HG03520 (cell line): ENCODE data around the gene ALOX12.
"Not testable (repeated sequence)": the region's sequence is repeated elsewhere in the genome, so short reads cannot be mapped to it uniquely, and the experiment has no call there.

Source experiments
- ATAC-seq: cut with Tn5 transposase; IDR thresholded peaks from one replicate; pipeline ENCODE4 v1.9.1; 2021; ENCODE audit warnings: mild to moderate bottlenecking, moderate library complexity; ENCODE audit not compliant: unreplicated experiment

The ALOX12 gene, protein sequence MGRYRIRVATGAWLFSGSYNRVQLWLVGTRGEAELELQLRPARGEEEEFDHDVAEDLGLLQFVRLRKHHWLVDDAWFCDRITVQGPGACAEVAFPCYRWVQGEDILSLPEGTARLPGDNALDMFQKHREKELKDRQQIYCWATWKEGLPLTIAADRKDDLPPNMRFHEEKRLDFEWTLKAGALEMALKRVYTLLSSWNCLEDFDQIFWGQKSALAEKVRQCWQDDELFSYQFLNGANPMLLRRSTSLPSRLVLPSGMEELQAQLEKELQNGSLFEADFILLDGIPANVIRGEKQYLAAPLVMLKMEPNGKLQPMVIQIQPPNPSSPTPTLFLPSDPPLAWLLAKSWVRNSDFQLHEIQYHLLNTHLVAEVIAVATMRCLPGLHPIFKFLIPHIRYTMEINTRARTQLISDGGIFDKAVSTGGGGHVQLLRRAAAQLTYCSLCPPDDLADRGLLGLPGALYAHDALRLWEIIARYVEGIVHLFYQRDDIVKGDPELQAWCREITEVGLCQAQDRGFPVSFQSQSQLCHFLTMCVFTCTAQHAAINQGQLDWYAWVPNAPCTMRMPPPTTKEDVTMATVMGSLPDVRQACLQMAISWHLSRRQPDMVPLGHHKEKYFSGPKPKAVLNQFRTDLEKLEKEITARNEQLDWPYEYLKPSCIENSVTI

DNA sequence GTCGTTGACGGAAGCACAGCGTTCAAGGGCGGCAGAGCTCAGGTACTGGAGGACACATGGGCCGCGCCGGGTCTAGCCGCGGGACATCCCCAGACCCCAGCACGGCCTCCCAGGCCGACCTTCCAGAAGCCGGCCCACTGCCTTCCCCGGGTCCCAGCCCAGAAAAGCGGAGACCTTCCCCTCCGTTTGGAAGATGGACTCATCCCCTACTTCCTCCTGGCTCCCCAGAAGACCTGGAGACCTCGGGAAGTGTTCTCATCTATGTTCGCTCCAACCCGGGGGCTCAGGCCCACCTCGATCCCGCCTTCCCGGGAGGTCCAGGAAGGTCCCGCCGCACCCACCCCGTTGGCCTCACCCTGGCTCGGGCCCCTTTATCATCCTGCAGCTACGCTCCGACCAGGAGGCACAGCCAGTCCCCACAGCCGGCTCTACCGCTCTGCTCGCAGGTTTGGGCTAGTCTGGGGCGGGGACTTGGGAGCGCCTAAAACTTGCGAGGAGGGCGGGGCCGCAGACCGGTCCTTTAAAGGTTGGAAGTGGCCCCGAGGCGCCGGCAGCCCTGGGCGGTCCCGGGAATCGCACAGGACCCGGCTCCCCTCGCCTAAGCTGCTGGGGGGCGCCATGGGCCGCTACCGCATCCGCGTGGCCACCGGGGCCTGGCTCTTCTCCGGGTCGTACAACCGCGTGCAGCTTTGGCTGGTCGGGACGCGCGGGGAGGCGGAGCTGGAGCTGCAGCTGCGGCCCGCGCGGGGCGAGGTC is at the start of gene ALOX12:
Gene ALOX12, plus strand, starts transcription at position 550 of the 756 bp plus-strand sequence. Its CDS starts 69 bp downstream, at position 619.
- ATAC-seq, result no peak

DNA sequence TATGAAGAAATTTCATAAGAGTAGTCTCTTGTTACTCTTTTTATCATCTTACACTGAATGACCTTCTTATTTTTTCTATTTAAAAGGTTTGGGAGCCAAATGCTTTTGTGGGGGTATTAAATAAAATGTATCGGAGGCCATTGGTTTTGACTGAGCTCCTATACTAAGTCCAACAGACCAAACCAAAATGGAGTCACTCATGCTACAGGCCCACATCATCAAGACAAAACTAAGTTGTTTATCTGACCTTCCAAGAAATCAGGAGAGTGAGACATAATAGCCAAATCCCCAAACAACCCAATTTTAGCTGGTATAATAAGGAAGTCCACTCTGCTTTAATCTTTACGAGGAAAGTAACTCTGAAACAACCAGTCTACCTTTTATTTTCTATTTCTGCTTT is 48.1 kb upstream of the ALOX12 start:
- no peak for ATAC-seq

DNA sequence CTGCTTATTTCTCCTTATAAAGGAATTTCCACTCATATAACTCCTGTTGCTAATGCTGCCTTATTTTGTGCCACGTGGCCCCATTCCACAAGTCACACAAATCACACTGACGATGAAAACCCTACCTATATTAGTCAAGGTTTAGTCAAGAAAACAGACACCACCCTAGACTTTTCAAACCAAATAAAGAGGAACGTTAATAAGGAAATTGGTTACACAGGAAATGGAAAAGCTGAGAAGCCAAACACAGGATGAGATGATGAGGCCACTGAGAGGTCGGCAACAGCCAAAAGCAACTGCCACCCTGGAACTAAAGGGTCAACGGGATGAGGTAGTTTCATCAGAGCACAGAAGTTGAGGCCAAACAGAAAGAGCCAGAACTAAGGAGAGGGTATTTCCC is 47.3 kb upstream of the ALOX12 start:
- no peak for ATAC-seq

DNA sequence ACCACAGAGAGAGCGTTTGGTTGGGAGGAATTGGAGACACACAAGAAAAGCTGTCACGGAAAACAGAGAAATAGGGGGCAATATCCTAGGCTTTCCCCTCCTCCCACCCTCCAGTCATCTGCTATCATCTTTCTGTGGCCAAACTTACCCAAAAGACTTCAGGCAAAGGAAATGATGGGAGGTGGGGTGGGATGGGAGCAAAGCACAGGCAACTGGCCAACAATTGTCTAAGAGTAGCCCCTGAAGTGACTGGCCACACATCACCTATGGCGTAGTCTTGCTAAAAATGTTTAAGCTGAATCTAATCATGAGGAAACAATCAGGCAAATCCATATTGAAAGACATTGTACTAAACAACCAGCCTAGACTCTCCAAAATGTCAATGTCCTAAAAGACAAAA is 46.9 kb upstream of the ALOX12 start:
- no peak for ATAC-seq

DNA sequence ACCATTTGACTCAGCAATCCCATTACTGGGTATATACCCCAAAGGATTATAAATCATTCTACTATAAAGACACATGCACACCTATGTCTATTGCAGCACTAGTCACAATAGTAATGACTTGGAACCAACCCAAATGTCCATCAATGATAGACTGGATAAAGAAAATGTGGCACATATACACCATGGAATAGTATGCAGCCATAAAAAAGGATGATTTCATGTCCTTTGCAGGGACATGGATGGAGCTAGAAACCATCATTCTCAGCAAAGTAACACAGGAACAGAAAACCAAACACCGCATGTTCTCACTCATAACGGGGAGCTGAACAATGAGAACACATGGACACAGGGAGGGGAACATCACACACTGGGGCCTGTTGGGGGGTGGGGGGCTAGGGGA is 44.9 kb upstream of the ALOX12 start:
- not testable (repeated sequence) for ATAC-seq

DNA sequence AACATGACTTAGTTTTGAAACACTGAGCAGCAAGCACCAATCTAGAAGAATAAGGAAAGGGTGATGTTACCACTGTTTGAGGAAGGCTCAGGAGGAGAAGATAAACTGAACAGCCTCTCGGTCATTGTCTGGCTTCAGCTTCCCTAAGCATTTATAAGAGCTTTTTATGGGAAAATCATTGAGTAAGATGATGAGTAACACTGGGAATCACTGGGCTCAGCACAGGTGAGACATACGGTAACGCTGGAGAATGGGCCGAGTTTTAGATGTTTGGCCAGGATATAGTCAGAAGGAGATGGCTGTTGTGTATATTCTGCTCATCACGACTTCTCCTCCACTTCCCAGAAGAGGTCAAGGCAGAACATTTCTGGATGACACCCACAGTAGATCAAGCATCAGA is 42.2 kb upstream of the ALOX12 start:
- no peak for ATAC-seq

DNA sequence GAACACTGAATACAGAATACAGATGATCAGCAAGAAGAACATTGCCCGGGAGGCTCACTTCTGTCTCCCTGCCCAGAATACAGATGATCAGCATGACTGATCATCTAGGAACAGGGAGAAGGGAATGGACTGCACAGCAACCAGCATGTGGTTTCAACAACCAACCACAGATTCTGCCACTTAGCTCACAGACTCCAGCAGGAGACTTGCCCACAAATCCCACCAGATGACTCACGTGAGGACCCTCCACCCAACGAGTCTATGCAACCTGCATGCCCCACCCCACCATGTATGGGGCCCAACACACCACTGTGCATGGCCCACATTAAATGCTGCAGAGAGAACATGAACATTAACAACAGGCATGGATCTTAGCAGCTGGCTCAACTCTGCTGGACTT is 36.1 kb upstream of the ALOX12 start:
- ATAC-seq, result no peak

DNA sequence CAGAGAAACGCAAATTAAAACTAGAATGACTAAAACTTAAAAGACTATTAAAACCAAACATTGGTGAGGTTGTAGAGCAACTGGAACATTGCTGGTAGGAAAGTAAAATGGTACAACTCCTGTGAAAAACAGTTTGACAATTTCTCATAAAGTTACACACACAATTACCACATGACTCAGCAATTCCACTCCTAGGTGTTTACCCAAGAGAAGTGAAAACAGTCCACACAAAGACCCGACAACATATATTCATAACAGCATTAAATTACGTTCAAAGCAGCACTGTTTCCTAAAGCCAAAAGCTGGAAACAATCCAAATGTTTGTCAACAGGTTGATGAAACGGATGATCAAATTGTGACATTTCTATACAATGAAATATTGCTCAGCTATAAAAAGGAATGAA is 26.5 kb upstream of the ALOX12 start:
- no peak for ATAC-seq

DNA sequence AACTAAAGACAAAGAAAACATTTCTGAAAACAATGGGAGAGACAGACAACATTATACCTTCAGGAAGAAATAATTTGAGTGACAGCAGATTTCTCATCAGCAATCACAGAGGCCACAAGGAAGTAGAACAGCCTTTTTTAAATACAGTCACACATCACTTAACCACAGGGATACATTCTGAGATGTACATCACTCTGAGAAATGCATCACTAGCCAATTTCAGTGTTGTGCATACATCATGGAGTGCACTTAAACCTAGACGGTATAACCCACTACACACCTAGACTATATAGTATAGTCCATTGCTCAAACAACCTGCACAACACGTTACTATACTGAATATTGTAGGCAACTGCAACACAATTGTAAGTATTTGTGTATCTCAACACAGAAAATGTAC is 24.9 kb upstream of the ALOX12 start:
- ATAC-seq, result no peak

DNA sequence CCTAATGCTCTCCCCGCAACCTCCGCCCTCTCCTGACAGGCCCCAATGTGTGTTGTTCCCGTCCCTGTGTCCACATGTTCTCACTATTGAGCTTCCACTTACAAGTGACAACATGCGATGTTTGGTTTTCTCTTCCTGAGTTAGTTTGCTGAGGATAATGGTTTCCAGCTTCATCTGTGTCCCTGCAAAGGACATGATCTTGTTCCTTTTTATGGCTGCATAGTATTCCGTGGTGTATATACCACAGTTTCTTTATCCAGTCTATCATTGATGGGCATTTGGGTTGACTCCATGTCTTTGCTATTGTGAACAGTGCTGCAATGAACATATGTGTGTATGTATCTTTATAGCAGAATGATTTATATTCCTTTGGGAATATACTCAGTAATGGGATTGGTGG is 16.4 kb upstream of the ALOX12 start:
- ATAC-seq, result not testable (repeated sequence)

DNA sequence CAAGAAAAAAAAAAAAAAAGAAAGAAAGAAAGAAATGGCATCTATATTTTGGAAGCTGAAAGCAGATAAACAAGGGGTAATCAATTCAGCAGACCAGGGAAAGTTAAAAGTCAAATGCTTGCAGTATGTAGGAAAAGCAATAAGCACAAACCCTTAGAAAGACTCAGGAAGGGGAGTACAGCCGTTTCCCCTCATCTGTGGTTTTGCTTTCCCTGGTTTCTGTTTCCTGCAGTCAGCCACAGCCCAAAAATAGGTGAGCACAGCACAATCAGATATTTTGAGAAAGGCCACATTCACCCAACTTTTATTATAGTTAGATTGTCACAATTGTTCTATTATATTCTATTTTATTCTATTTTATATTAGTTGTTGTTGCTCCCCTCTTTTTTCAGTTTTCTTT is 14.4 kb upstream of the ALOX12 start:
- no peak for ATAC-seq

DNA sequence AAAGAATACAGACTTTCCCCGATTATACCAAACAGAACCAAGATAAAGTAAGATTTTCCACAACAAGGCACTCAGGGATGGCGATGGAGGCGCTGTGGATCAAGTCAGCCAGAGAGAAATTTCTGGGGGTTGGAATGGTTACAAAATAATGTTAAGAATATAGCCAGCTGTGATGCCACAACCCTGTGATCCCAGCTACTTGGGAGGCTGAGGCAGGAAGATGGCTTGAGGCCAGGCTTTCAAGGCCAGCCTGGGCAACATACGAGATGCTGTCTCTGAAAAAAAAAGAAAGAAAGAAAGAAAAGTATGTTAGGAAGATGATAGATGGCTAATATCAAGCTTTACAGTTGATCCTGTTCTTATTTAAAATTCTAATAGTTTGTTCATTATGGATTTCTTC is 10.6 kb upstream of the ALOX12 start:
- ATAC-seq, result no peak

DNA sequence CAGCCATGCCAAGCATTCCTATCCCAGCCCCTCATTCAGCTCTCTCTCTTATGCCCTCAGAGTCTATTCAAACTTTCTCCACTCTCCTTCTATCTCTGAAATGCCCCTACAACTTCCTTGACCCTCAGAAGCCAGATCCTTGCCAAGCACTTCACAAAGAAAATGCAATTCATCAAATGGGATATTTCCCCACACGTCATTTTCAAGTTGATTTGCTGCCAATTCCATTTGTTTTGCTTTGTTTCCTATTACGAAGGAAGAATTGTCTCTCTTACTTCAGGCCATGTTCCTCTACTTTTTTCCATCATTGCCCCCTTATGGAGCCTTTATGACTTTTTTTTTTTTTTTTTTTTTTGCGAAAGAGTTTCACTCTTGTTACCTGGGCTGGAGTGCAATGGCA is 9.2 kb upstream of the ALOX12 start:
- no peak for ATAC-seq

DNA sequence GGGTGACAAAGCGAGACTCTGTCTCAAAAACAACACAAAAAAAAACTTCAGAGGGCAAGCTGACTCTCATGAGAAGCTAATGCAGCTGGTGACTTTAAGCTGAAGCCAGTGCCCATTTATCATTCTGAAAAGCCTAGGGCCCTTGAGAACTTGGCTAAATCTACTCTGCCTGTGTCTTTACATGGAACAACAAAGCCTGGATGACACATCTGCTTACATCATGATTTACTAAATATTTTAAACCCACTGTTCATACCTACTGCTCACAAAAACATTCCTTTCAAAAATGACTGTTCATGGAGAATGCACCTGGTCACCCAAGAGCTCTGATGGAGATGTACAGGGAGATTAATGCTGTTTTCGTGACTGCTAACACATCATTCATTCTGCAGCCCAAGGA is 6.1 kb upstream of the ALOX12 start:
- ATAC-seq, result no peak

DNA sequence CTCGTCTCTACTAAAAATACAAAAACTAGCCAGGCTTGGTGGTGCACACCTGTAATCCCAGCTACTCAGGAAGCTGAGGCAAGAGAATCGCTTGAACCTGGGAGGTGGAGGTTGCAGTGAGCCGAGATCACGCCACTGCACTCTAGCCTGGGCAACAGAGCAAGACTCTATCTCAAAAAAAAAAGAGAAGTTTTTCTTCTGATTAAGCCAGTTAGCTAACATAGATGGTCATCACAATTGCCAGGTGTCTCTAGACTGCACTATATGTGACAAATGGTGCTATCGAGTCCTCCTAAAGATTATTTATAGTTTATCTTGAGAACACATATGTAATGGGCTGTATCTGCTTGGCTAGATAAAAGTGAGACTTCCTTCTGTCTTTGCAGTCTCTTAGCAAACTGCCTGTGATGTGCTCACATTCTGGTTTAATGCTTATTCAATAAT is 2.2 kb upstream of the ALOX12 start:
- not testable (repeated sequence) for ATAC-seq

DNA sequence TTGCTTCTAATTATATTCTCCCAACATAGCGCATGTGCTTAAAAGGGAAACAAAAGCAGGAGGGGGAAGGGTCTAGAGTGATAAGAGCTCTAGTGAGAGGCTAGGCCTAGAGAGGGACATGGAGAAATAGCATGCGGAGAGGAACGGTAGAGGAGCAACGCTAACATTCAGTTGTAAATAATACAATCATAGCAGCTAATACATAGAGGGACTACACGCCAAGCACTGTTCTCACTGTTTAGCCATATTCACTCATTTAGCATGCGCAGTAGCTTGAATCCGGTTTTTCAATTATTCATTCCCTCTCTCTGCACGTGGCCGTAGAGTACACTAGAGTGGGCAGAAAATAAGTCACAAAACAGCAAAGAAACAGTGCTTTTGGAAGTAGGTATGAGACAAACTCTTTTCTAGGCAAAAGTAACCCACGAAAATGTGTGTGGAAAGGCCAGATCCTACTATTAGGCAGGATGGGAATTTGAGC is 1.7 kb upstream of the ALOX12 start:
- no peak for ATAC-seq

DNA sequence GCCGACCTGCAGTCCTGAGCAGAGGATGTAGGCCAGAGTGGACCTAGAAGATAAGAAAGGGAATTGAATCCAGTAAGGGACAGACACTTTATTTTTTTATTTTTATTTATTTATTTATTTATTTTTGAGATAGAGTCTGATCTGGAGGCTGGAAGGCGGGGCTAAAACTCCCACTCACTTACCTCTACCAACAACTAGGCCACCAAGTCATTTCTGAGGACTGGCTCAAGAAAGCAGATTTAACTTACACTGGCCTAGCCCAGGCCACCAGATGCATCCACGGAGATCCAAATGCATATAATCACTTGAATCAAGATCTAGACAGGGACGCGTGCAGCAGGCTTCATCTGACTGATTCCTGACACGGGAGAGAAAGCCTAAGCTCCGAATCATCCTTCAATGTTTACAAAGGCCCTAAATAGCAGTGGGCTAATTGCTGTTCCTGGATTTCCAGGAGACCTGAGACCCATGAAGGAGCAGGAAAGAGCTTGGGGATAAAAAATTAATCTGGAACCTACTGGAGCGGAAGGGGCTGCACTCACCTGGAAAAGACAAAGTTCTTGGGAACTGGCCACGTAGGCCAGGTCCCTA is 1.1 kb upstream of the ALOX12 start:
- no peak for ATAC-seq

DNA sequence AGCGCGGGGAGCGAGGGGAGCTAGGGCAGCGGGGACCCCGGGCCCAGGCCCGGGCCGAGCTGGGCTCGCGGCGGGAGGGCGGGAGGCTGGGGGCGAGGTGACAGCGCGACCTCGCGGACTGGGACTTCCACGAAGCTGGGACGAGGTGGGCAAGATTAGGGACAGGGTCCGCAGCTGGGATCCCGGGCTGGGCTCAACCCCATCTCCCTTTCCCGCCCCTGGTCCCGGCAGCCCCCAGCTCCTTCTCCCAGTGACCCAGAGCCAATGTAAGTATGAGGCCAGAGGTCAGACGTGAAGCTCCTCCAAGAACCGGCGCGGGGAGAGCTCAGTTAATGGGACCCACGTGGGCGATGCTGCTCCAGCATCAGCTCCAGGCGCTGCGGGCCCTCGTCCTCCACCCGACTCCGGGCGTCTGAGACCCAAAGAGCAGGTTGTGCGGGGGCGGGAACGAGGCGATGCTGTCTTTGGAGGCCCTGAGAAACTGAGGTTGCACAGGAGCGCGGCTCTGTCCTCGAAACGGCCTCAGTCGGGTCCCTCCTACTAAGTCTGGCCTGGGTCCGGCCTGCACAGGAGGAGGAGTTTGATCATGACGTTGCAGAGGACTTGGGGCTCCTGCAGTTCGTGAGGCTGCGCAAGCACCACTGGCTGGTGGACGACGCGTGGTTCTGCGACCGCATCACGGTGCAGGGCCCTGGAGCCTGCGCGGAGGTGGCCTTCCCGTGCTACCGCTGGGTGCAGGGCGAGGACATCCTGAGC is 585 bp downstream of the ALOX12 start:
- no peak for ATAC-seq

DNA sequence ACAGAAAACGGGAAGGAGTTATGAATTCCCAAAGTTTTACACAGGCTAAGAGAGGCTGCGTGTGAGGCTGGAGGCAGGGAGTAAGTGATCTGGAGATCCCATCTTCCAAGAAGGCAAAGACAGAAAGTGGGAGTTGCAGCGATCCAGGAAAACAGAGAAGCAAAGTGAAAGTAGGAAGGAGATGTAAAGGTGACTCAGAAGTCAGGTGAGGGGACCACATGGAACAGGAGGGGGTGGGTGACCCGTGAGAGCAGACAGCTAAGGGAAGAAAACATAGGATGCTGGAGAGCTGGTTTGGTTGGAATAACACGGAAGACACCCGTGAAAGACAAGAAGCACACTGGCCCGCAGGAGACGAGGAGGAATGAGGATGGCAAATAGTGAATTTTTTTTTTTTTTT is 1.3 kb downstream of the ALOX12 start:
- ATAC-seq, result no peak

DNA sequence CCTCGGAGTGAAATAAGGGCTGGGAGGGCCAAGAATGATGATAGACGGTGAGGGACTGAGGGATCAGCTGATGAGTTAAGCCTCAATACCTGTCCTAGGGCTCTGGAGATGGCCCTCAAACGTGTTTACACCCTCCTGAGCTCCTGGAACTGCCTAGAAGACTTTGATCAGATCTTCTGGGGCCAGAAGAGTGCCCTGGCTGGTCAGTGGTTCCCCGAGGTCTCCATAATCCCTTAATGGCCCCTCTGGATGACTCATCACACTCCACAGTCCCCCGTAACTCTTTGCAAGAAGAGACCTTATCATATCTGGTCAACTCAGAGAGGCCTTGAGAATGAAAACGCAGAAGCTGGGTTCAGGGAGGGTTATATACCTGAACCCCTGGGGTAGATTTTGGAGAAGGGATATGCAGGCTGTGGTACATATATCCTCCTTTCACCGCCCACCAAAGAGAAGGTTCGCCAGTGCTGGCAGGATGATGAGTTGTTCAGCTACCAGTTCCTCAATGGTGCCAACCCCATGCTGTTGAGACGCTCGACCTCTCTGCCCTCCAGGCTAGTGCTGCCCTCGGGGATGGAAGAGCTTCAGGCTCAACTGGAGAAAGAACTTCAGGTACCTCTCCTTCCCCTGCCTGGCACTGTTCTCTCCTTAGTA is 3.1 kb downstream of the ALOX12 start:
- ATAC-seq, result no peak
